ENCODE measurements around the gene ZC3H12A.

The ZC3H12A gene

DNA sequence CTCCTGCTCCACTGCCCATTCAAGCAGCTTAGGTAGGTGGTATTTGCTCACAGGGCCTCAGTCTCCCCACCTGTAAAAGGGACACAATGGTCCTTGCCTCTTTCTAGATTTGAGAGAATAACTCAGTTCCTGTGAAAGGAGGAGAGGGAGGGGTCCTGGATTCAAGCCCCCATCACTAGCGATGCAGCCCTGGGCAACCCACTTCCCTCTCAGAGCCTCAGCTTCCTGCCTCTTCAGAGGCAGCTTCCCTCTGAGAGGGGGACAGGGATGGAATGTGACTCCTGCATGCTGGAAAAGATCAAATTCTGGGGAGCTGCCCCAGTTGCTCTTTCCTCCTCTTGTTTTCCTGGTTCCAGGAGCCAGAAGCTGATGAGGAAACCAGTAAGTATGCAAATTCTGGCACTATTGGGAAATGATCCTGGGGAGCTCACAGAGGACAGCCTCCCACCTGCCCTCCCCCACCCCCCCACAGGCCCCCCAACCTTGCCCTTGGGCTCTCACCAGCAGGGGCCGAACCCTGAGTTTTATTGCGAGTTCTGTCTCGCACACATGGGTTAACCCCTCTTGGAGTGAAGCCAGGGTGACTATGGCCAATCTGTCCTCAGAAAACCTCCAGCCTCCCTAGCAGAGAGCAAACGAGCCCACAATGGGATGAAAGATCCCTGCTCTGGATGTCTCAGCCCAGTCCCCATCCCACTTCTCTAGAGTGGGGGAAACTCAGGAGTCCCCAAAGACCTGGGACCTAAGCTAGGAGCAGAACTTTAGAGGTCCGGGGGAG, 11.7 kb downstream of the ZC3H12A start:
- peak in 1 of 2 experiments; percentile 45 for DNase-seq (ENCODE audit: low read depth in 1 of 2, low spot score in 1 of 2)
- peak overlapping the region; percentile 71 for H3K27ac ChIP-seq (replicated peaks)

DNA sequence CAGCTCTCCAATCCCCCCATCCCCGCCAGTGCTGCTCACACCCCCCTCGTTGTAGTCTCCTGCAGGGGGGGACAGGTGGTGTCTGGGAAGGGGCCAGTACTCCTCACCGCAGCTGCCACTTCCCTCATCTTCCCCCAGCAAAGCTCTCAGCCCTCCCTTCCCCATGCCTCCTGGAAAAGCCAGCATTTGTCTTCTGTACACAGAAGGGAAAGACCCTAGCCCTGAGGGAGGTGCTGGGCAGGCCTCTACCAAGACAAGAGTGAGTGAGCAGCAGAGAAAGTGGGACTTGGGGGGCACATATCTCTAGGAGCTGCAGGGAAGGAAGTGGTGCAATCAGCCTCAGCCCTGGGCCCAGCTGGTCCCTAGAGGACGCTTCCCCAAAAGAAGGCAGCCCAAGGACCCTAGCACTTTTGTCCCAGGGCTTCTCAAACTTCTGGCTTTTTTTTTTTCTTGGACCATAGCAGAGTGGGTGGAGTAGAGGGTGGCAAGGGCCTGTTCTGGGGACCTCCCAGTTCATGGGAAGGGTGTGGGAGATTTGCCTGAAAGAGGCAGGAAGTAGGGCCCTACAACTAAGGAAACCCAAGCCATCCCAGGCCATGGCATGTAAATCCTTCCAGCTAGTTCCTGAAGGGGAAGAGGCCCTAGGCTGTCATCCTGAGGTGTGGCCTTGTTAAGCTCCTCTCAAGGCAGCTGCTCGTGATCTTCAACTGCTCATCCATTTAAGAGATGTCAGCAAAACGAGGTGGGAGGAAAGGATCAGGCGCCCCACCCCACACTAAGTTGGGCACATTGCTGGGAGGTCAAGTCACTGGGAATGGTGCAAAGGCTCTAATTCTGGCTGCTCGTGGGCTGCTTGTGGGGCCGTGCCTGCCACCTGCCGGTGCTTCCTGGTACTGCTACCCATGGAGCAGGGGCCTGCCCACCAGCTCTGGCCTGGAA, 12.6 kb downstream of the ZC3H12A start:
- no peak overlapping the region for H3K4me3 ChIP-seq (replicated peaks; ENCODE audit: insufficient read depth, low read length)
- H3K27me3 ChIP-seq (ENCODE audit: insufficient read depth, poor library complexity, severe bottlenecking), result no peaks in the 10 kb centered on the region
- peak in 1 of 2 experiments; percentile 78 for DNase-seq (ENCODE audit: low read depth in 1 of 2, low spot score in 1 of 2)
- peak overlapping the region; percentile 71 for H3K27ac ChIP-seq (replicated peaks)
- TF ChIP-seq, protein P1, sequence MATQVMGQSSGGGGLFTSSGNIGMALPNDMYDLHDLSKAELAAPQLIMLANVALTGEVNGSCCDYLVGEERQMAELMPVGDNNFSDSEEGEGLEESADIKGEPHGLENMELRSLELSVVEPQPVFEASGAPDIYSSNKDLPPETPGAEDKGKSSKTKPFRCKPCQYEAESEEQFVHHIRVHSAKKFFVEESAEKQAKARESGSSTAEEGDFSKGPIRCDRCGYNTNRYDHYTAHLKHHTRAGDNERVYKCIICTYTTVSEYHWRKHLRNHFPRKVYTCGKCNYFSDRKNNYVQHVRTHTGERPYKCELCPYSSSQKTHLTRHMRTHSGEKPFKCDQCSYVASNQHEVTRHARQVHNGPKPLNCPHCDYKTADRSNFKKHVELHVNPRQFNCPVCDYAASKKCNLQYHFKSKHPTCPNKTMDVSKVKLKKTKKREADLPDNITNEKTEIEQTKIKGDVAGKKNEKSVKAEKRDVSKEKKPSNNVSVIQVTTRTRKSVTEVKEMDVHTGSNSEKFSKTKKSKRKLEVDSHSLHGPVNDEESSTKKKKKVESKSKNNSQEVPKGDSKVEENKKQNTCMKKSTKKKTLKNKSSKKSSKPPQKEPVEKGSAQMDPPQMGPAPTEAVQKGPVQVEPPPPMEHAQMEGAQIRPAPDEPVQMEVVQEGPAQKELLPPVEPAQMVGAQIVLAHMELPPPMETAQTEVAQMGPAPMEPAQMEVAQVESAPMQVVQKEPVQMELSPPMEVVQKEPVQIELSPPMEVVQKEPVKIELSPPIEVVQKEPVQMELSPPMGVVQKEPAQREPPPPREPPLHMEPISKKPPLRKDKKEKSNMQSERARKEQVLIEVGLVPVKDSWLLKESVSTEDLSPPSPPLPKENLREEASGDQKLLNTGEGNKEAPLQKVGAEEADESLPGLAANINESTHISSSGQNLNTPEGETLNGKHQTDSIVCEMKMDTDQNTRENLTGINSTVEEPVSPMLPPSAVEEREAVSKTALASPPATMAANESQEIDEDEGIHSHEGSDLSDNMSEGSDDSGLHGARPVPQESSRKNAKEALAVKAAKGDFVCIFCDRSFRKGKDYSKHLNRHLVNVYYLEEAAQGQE (IDR thresholded peaks at IDR 0.05; ENCODE audit: insufficient replicate concordance, low read depth), result no peak
- TF ChIP-seq, protein P2, sequence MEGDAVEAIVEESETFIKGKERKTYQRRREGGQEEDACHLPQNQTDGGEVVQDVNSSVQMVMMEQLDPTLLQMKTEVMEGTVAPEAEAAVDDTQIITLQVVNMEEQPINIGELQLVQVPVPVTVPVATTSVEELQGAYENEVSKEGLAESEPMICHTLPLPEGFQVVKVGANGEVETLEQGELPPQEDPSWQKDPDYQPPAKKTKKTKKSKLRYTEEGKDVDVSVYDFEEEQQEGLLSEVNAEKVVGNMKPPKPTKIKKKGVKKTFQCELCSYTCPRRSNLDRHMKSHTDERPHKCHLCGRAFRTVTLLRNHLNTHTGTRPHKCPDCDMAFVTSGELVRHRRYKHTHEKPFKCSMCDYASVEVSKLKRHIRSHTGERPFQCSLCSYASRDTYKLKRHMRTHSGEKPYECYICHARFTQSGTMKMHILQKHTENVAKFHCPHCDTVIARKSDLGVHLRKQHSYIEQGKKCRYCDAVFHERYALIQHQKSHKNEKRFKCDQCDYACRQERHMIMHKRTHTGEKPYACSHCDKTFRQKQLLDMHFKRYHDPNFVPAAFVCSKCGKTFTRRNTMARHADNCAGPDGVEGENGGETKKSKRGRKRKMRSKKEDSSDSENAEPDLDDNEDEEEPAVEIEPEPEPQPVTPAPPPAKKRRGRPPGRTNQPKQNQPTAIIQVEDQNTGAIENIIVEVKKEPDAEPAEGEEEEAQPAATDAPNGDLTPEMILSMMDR (IDR thresholded peaks at IDR 0.05; ENCODE audit: insufficient read depth, low read length), result peak; percentile 89
- TF ChIP-seq GABPA (IDR thresholded peaks at IDR 0.05; ENCODE audit: low read depth) (no peak), SPI1 (IDR thresholded peaks at IDR 0.05; ENCODE audit: borderline replicate concordance, low read depth) (peak; percentile 62; the same call in 1 of the 2 replicates), POLR2AphosphoS5 (IDR thresholded peaks at IDR 0.05; ENCODE audit: low read depth) (peak; percentile 50)

More for the DNA sequence above, 11.7 kb downstream of the ZC3H12A start:
- TF ChIP-seq, protein P1 (IDR thresholded peaks at IDR 0.05; ENCODE audit: insufficient replicate concordance, low read depth), result no peak
- peak; percentile 45; the same call in 1 of the 2 replicates for TF ChIP-seq SPI1 (IDR thresholded peaks at IDR 0.05; ENCODE audit: borderline replicate concordance, low read depth)
- no peak for TF ChIP-seq POLR2AphosphoS5 (IDR thresholded peaks at IDR 0.05; ENCODE audit: low read depth)
- H3K27me3 ChIP-seq (ENCODE audit: insufficient read depth, poor library complexity, severe bottlenecking), result no peaks in the 10 kb centered on the region
- no peak overlapping the region for H3K4me3 ChIP-seq (replicated peaks; ENCODE audit: insufficient read depth, low read length)

DNA sequence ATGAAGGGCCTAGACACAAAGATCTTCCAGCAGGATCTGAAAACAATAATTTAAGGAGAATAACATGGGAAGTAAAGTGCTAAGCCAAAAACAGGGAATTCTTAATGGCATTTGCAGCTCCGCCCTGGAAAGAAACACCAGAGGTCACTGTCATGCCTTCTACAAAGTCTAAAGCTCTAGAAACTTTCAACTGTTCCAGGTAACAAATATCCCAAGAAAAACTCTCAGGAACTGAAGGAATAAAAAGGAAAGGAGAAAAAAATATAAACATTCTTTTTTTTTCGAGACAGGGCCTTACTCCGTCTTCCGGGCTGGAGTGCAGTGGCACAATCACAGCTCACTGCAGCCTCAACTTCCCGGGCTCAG, 13.2 kb downstream of the ZC3H12A start:
- Histone ChIP-seq H3K4me3 (replicated peaks; ENCODE audit: insufficient read depth, low read length) (no peak overlapping the region), H3K27ac (replicated peaks) (peak overlapping the region; percentile 71), H3K27me3 (ENCODE audit: insufficient read depth, poor library complexity, severe bottlenecking) (no peaks in the 10 kb centered on the region)
- no peak for DNase-seq (ENCODE audit: low read depth in 1 of 2, low spot score in 1 of 2)
- TF ChIP-seq SPI1 (IDR thresholded peaks at IDR 0.05; ENCODE audit: borderline replicate concordance, low read depth) (no peak), POLR2AphosphoS5 (IDR thresholded peaks at IDR 0.05; ENCODE audit: low read depth) (no peak)
- TF ChIP-seq, protein P1 (IDR thresholded peaks at IDR 0.05; ENCODE audit: insufficient replicate concordance, low read depth), result no peak
- TF ChIP-seq, protein P2 (IDR thresholded peaks at IDR 0.05; ENCODE audit: insufficient read depth, low read length), result no peak
